NK-92 (cell line): ENCODE data around the gene AGTPBP1.
"Not testable (repeated sequence)": the region's sequence is repeated elsewhere in the genome, so short reads cannot be mapped to it uniquely, and the experiment has no call there.

Source experiments
- DNase-seq: peaks from one replicate; lab custom pipeline; 2025; ENCODE audit not compliant: unreplicated experiment; lab: John Stamatoyannopoulos, UW

The AGTPBP1 gene, protein sequence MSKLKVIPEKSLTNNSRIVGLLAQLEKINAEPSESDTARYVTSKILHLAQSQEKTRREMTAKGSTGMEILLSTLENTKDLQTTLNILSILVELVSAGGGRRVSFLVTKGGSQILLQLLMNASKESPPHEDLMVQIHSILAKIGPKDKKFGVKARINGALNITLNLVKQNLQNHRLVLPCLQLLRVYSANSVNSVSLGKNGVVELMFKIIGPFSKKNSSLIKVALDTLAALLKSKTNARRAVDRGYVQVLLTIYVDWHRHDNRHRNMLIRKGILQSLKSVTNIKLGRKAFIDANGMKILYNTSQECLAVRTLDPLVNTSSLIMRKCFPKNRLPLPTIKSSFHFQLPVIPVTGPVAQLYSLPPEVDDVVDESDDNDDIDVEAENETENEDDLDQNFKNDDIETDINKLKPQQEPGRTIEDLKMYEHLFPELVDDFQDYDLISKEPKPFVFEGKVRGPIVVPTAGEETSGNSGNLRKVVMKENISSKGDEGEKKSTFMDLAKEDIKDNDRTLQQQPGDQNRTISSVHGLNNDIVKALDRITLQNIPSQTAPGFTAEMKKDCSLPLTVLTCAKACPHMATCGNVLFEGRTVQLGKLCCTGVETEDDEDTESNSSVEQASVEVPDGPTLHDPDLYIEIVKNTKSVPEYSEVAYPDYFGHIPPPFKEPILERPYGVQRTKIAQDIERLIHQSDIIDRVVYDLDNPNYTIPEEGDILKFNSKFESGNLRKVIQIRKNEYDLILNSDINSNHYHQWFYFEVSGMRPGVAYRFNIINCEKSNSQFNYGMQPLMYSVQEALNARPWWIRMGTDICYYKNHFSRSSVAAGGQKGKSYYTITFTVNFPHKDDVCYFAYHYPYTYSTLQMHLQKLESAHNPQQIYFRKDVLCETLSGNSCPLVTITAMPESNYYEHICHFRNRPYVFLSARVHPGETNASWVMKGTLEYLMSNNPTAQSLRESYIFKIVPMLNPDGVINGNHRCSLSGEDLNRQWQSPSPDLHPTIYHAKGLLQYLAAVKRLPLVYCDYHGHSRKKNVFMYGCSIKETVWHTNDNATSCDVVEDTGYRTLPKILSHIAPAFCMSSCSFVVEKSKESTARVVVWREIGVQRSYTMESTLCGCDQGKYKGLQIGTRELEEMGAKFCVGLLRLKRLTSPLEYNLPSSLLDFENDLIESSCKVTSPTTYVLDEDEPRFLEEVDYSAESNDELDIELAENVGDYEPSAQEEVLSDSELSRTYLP

DNA sequence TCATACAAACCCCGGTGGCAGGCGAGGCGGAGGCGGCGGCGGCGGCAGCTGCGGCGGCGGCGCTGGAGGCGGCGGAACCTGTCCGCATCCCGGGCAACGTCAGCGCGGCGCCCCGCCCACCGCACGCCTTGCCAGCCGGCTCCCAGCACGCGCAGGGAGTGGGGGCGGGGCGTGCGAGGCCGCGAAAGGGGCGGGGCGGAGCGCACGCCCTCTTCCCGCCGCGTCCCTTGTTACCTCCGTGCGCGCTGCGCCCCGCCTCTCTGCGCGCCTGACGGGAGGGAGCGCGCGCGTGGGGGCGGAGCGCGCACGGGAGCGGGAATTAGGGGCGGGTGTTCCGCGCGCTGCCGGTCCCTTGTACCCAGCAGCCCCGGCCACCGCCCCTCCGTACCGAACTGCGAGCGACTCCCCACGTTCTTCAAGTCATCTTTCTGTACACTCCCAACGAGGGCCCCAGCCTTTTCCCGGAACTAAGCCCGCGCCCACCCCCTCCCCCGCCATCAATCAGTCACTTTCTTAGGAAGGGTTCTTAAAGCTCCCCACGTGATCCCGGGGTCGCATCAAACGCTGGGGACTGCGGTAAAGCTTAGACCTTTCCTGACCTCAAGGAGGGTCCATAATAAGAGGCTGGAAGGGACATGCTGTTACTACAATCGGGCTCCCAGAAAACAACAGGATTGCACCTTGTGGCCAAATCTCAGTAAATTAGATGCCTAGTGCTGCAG is at the start of gene AGTPBP1:
AGTPBP1 (minus strand) TSS at position 80 of the 722 bp plus-strand sequence. CDS start 29,421 bp downstream, outside the sequence.
- peak; percentile 64 for DNase-seq

DNA sequence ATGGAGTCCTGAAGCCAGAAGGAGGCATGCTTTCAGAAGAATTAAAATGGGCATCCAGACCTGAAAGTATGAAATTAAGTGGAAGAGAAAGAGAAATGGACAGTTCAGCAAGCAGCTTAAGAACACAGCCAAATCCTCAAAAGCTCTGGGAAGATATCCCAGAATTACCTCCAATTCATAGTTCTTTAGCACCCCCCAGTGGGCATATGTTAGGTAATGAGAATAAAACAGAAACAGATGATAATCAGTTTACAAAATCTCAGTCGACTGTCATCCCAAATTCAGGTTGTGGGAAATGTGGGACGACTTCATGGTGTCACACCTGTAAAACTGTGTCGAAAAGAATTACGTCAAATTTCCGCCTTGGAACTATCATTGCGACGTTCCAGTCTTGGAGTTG is 44.4 kb upstream of the AGTPBP1 start:
- DNase-seq = not testable (repeated sequence)

DNA sequence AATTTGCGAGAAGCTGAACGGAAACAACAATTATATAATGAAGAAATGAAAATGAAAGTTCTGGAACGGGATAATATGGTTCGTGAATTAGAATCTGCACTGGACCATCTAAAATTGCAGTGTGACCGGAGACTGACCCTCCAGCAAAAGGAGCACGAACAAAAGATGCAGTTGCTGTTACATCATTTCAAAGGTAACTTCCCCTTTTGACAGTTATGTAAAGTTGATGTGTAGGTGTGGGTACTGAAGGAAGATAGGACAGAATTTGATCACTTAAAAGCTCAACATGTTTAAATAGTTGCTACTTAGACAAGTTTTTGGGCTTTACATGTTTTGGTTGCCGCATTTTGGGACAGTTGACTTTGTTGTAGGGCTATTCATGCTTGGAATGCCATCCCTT is 32.1 kb upstream of the AGTPBP1 start:
- not testable (repeated sequence) for DNase-seq

DNA sequence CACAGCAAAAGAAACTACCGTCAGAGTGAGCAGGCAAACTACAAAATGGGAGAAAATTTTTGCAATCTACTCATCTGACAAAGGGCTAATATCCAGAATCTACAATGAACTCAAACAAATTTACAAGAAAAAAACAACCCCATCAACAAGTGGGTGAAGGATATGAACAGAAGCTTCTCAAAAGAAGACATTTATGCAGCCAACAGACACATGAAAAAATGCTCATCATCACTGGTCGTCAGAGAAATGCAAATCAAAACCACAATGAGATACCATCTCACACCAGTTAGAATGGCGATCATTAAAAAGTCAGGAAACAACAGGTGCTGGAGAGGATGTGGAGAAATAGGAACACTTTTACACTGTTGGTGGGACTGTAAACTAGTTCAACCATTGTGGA is 20.0 kb upstream of the AGTPBP1 start:
- not testable (repeated sequence) for DNase-seq

DNA sequence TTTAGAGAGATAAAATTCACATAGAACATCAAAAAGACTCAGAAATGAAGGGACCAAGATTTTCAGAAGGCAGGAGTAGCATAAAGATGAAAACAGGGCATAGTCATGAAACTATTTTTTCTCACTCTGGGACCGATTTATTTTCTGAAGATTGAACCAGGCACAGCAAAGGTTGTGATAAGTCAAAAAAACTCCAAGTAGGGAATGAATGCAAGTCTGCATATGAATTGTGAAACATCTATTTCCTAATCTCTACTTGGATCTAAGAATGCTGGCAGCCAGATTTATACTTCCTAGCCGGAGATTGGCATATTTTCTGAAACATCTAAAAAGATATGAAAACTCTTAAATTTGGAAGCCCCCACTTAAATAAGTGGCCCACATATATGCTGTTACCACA is 16.0 kb upstream of the AGTPBP1 start:
- not testable (repeated sequence) for DNase-seq

DNA sequence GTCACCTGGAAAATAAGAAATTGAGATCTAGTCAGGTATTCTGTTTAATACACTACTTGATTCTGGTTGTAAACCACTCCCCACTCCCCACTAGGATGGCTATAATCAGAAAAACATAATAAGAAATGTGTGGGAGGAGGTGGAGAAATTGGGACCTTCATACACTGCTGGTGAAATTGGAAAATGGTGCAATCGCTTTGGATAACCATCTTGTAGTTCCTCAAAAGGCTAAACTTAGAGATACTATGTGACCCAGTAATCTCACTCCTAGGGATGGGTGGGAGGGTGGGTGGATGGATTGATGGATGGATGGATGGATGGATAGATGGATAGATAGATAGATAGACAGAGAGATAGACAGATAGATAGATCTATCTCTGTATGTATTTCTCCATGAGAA is 14.5 kb upstream of the AGTPBP1 start:
- not testable (repeated sequence) for DNase-seq

DNA sequence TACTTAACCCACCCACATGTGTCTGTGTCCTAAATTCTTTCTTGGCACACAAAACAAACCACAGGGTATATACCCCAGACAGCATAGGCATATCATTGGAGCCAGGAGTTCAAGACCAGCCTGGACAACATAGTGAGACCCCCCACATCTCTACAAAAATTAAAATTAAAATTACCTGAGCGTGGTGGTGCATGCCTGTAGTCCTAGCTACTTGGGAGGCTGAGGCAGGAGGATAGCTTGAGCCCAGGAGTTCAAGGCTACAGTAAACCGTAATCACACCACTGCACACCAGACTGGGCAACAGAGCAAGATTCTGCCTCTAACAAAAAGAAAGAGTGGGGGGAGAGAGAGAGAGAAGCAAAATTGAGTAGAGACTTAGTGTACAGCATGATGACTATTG is 4.6 kb upstream of the AGTPBP1 start:
- no peak for DNase-seq

DNA sequence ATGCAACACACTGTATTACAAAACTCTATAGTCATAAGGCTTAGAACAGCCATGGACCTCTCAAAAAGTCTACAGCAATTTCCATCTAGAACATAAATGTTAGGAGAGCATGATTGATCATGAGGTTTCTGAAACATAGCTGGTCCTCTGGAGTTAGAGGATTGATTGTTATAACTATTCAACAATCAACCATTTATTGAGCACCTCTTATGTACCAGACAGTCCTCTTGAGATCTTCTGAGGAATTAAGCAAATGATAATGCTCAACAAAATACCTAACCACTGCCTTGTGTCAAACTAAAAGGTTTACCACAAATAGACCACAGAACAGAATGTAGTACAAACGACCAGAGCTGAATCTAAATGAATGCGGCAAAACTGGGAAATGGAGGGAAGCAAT is 3.4 kb upstream of the AGTPBP1 start:
- no peak for DNase-seq

DNA sequence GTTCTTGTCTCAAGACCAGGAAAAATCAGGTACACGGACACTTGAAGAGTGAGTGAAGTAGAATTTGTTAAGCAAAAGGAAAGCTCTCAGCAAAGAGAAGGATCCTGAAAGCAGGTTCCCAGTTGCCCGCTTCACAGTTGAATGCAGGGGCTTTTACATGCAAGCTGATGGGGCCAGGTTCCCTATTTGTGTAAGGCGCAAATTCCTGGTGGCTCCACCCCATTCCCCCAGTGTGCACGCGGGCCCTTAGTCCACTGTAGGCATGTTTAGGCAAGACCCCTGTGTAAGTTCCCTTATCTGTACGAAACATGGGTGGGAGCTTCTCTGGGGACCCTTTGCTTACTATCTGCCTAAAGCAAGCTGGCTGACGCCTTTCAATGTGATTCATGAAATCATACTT is 2.7 kb upstream of the AGTPBP1 start:
- DNase-seq = no peak

DNA sequence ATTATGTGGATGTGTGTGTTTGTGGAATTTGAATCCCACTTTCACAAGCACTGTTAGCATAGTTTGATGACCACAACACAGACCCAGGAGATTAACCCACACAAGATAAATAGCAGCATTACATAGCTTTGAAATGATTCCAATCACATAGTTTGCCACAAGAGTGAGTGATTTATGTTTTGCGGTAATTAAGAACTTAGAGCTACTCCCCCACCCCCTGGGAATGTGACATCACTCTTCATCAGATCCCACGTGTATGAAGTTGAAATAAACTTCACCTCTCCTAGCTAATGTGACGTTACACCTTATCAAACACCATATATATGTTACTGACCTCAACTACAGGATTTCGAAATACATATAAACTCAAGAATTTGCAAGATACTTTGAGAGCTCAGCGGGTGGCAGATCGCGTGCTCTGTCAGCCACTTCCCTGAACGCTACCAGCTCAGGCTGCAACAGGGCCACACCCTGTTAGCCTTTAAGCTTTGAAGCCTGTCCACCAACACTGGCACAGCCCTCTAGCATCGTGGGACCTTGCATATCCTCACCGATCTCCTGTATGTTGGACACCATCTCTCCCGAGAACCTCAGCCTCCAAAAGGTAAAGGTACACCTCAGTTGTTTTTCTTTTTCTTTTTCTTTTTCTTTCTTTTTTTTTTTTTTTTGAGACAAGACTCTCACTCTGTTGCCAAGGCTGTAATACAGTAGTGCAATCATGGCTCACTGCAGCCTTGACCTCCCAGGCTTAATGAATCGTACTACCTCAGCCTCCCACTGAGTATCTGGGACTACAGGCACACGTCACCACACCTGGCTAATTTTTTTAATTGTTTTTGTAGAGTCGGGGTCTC is 1.7 kb upstream of the AGTPBP1 start:
- no peak for DNase-seq

DNA sequence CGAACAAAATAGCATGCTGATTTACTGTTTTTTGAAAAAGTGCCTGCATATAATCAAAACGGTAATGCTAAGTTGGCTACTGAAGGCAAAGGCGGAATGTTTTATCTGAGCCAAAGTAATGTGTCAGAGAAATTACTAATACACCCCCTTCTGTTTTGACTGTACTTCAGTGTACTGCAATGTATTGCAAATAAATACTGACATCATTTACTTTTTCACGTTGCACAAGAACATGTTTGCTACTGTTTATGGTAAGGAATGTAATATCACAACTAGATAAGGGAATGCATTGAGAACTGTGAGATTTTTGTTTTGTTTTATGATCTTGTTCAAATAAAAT is 813 bp upstream of the AGTPBP1 start:
- no peak for DNase-seq

DNA sequence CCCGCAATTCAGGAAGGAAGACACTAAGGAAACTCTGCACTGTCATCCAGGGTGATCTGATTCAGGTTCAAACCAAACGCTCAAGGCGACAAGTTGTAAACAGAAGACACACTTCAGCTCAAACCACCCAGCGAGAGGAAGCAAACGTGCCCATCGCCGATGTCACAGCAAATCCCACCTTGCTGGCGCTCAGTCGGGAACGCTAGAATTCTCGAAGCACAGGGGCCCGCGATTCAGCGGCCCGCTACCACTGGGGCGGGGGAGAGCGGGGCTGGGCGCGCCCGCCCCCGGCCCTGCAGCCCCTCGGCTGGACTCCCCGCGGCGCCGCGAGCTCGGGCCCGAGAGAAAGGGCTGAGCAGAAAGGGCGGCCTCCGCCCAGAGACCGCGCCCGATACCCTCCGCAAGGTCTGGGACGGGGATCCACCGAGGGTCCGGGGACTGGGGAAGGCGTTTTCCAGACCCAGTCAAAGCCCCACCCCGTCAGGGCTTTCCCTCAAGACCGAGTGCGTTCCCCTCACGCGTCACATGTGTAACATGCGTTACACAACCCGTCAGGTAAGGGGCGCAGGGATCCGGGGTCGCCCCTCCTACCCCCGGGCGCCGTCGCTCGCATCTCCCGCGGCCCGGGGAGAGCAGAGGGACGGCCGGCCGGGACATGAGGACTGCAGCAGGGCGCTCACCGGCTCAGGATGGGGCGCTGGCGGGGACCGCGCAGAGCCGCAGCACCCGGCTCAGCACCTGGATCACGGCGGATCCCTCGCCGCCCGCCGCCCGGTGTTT is 469 bp downstream of the AGTPBP1 start:
- no peak for DNase-seq

DNA sequence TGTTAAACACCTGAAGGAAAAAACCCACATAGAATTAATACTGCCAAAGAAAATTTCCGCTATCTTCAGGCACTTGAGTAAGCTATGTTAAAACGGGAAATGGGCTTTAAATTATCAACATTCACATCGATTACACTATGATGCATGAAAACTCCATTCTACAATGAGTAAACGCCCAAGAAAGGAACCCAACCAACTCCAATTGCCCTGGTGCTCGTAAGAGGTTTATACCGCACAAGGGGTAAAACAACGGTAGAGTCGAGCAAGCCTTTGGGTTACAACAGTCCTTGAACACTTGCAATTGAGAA is 1.0 kb downstream of the AGTPBP1 start:
- no peak for DNase-seq

DNA sequence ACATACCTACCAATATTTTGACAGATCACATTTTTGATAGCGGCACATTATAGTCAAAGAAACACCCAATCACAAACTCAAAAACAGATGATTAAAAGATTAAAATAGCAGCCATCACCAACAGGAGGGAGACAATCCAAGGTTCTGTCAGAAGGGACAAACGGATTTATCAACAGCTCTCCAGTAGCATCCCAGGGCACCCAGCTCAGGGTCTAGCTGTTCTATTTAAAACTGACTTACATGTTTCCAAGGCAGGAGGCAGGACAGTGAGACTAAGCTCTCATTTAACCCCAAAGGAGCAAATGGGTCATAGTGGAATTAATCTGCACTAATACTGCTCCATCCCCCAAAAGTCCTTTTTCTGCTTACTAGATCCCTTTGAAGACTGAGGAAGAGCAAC is 3.2 kb downstream of the AGTPBP1 start:
- no peak for DNase-seq

DNA sequence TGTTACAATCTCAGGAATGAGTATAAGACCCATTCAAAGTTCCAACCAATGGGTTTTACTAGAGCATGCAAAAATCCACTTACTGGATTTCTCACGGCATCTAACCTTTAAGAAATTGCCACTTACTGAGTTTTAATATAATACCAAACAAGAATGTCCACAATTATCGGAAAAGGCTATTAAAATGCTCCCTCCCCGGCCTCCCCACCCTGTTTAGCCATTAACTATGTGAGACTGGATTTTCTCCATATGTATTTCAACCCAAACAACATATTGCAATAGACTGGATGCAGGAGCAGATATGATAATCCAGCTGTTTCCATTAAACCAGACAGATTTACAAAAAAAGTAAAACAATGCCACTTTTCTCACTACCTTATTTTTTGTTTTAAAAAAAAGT is 4.1 kb downstream of the AGTPBP1 start:
- DNase-seq = no peak

DNA sequence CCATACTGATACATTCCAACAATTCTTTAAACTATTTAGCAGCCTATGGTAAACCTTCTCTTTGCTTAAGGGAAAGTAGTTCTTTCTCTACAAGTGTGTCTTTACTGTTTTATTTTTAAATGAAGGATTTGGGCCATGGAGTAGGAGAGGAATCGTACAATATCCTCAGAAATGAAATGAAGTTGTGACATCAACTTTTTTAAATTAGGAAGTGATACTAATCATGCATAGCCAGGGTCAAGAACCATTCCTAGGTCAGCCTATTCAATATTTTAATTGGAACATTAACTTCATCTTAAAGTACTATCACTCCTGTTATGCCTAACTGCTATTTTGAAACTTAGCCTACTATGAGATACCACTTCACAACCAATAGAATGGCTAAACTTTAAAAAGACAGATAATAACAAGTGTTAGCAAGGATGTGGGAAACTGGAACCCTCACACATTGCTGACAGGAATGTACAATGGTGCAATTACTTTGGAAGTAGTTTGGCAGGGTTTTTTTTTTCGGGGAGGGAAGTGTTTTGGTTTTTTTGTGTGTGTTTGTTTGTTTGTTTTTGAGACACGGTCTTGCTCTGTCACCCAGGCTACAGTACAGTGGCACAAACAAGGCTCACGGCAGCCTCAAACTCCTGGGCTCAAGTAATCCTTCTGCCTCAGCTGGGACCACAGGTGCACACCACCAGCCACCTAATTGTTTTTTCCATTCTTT is 10.7 kb downstream of the AGTPBP1 start:
- DNase-seq = no peak

DNA sequence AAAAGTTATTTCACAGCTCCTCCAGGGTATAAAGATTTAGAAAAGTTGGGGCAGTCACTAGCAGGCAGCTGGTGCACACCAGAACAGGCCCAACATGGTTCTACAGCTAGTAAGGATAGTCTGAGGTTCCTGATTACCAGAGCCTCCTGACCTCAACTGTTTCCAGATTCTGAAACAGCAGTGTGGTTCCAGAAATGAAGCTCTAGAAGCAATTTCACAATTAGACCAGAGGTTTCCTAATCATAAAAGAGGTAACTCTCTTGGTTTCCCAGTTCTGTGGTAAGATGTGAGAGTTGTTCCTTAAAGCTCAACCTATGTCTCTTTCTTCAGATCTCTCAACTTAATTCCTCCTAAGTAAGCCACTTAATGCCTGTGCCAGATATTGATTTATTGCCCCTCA is 11.9 kb downstream of the AGTPBP1 start:
- DNase-seq = no peak

DNA sequence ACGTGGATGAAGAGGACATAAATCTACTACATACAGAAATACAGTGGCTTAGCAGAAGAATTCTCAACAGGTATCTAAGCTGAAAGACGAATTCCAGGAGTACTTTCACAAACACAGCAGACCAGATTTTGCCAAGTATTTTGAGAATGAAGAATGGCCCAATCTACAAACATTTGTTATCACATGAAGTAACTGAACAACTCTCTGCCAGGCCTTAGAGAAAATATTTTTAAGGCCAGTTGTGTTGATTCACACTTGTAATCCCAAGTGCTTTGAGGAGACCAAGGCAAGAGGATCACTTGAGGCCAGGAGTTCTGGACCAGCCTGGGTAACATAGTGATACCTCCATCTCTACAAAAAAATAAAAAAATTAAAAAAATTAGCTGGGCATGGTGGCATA is 14.3 kb downstream of the AGTPBP1 start:
- DNase-seq = no peak

DNA sequence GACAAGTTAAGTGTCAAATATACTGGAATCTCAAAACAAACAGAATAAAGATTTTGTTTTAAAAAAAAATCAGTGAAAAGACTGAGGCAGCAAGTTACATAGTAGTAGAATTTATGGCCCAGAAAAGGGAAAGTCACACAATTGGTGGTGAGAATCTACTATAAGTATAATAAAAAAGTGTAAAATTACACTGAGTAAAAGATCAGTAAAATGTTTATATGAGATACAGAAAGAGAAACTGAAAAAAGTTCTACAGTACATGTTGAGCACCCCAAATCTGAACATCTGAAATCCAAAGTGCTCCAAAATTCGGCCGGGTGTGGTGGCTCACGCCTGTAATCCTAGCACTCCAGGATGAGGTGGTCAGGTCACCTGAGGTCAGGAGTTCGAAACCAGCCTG is 15.0 kb downstream of the AGTPBP1 start:
- DNase-seq = no peak
